ENCODE data around the gene RB1.

RB1 gene

DNA sequence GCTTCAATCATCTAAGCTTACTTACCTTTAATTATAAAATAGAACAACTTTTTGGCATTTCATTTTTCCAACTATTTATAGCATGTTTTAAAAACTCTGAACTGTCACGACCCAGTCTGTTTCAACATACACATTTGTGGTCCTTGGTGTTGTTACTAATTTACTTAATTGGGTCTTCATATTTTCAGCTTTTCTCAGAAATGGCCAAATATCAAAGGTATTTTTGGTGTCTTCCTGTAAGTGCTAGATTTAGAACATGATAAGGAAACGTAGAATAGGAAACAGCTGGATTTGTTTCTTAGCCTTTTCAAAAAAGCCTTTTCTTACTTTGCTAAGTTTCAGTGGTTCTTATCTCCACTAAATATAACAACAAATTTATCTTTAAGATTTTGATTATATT is 97.9 kb downstream of the RB1 start:
- TF ChIP-seq GATA3 (IDR thresholded peaks at IDR 0.05; ENCODE audit: low read depth, low read length) (no peak), GATA2 (IDR thresholded peaks at IDR 0.05; ENCODE audit: low read depth, low read length) (no peak)

DNA sequence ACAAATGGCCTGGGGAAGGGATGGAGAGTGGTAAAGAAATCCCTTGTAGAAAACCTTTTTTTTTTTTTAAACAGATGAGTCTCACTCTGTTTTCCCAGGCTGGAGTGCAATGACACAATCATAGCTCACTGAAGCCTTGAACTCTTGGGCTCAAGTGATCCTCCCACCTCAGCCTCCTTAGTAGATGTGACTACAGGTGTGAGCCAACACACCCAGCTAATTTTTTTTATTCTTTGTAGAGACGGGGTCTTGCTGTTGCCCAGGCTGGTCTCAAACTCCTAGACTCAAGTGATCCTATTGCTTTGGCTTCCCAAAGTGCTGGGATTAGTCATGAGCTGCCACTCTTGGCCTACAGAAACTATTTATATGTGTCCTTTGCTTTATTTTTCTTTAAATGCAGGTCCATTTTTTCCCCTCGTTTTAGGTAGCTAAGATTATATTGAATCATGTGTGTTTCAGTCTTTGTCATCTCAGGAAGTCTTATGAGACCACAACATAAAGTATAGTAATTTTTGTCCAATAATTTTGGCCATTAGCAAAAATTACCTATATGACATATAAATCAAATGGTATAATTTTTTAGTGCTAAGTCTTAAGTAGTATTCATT is 98.9 kb downstream of the RB1 start:
- TF ChIP-seq GATA2 (IDR thresholded peaks at IDR 0.05; ENCODE audit: low read depth, low read length) (no peak), GATA3 (IDR thresholded peaks at IDR 0.05; ENCODE audit: low read depth, low read length) (no peak)

DNA sequence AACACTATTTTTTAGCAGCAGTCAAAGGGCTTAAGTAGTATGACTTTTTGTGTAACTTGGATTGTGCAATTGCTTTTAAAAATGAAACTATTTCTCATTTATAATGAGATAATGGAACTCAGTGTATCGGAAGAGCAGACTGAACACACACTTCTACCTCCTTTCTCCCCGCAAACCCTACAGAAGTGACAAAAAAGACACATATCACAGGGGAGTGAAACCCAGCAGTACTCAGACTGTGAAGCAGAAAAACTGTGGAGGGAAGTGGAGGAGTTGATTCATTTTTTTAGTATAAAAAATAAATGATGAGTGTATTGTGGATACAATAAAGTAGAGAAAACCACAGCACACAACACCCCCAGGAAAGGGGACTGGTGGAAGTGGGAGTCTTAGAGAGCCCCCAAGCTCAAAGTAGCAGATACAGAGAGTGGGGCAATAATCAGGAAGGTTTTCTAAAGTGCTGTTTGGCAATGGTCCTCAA is 99.6 kb downstream of the RB1 start:
- TF ChIP-seq GATA2 (IDR thresholded peaks at IDR 0.05; ENCODE audit: low read depth, low read length): no peak
- TF ChIP-seq GATA3 (IDR thresholded peaks at IDR 0.05; ENCODE audit: low read depth, low read length): no peak

DNA sequence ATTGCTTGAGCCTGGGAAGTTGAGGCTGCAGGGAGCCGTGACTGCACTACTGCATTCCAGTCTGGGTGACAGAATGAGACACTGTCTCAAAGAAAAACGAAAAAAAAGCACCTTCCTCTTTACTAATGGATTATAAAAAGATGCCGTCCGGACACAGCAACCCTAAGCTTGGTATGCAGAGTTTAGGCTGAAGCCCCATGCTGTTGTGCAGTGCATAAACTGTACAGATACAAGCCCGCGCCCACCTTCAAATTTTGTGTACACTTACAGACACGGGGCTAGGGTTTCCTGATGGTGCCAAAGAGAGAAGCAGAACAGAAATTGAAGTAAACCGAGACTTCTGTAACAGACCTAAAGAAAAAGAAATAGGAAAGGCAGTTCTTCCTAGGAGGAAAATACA is 100.4 kb downstream of the RB1 start:
- TF ChIP-seq GATA3 (IDR thresholded peaks at IDR 0.05; ENCODE audit: low read depth, low read length) (no peak), GATA2 (IDR thresholded peaks at IDR 0.05; ENCODE audit: low read depth, low read length) (no peak)

DNA sequence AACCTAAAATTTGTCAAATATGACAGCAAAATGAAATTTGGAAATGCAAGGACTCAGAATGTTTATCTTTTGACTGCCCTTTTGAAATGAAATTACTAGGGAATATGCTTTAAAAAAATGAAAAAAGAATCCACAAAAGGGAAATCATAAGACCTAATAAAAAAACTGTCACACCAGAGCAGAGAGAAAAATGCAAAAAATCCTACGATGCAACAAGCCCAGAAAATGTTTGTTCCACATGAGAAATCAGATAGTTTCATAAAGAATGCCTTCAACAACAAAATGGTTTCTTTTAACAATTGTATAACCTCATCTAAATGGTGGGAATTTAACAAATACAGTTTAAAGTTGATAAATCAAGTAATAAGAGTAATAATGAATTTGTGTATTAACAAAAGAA is 101.4 kb downstream of the RB1 start:
- TF ChIP-seq GATA2 (IDR thresholded peaks at IDR 0.05; ENCODE audit: low read depth, low read length) (no peak), GATA3 (IDR thresholded peaks at IDR 0.05; ENCODE audit: low read depth, low read length) (no peak)

DNA sequence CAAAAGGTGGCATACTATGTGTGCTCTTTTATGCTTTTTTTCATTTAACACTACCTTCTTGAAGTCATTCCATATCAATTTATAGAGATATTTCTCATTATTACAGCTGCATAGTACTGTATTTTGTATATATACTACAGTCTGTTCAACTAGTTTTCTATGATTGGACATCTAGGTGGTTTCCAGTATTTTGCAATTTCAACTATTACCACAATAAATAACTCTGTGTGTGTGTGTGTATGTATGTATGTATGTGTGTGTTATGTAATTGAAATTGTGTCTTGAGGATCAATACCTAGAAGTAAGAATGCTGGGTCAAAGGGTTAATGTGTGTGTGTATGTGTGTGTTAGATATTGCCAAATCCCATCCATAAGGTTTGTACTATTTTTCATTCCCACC is 102.3 kb downstream of the RB1 start:
- TF ChIP-seq GATA3 (IDR thresholded peaks at IDR 0.05; ENCODE audit: low read depth, low read length) (no peak), GATA2 (IDR thresholded peaks at IDR 0.05; ENCODE audit: low read depth, low read length) (no peak)

DNA sequence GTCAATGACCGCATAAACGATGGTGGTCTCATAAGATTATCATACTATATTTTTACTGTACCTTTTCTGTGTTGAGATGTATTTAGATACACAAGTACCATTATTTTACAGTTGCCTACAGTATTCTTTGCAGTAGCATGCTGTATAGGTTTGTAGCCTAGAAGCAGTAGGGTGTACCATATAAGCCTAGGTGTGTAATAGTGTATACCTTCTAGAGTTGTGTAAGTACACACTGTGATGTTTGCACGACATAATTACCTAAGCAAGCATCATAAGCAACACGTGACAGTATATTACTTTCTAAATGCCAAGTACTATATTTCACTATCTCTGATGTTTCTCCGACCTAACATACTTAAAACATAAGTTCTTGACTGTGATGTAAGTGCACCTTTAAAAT is 106.6 kb downstream of the RB1 start:
- TF ChIP-seq GATA2 (IDR thresholded peaks at IDR 0.05; ENCODE audit: low read depth, low read length) (no peak), GATA3 (IDR thresholded peaks at IDR 0.05; ENCODE audit: low read depth, low read length) (no peak)

DNA sequence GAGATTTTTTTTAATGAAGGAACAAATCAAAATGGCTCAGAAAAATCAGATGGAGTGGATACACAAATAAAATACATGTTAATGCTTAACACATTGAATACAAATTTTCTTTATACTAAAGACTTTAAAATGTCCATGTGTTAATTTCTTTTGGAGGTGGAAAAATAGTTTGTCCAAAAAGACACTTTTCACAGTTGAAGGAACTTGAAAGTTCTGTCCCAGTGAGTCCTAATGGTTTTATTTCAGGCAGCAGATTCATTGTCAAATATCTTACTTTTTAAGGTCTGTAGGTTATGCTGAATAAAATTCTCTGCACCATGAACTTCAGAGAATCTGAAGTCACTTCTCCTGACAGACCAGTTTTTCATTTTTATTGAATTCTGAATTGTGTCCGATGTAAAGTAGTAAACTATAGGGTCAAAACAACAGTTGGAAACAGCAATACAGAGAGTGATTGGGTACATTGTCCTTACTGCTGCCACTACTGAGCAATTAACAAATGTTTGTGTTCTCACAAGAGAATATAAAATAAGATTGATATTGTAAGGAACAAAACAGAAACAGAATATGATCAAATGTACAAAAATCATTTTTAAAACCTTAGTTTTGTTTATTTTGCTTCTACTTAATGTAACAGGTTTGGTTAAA is 107.7 kb downstream of the RB1 start:
- TF ChIP-seq GATA2 (IDR thresholded peaks at IDR 0.05; ENCODE audit: low read depth, low read length): no peak
- TF ChIP-seq GATA3 (IDR thresholded peaks at IDR 0.05; ENCODE audit: low read depth, low read length): no peak

DNA sequence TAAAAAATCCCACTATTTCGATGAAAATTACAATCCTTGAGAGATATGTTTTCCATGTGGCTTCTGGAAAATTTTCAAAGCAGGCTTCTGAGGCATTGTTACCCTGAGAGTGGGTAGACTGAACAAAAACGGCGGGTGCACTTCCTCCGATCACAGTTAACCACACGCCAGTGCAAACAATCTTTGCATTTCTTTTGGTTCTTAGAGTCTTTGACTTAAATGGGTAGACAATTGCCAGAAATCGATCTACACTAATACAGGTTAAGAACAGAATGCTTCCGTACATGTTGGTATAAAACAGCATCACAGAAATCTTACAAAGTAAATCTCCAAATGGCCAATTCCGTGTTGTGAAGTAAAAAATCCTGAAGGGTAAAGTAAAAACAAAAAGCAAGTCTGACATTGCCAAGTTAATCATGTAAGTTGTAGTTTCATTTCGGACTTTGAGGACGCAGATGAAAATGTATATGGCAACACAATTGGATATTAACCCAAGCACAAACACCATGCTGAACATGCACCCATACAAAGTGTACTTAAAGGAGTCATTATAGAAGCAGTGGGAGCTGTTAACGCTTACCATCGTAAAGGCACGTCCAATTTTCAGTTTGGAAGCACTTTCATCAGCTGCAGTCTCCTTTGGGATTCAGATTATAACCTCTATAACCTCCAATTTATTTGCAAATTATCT is 108.4 kb downstream of the RB1 start:
- TF ChIP-seq GATA3 (IDR thresholded peaks at IDR 0.05; ENCODE audit: low read depth, low read length) (no peak), GATA2 (IDR thresholded peaks at IDR 0.05; ENCODE audit: low read depth, low read length) (no peak)

DNA sequence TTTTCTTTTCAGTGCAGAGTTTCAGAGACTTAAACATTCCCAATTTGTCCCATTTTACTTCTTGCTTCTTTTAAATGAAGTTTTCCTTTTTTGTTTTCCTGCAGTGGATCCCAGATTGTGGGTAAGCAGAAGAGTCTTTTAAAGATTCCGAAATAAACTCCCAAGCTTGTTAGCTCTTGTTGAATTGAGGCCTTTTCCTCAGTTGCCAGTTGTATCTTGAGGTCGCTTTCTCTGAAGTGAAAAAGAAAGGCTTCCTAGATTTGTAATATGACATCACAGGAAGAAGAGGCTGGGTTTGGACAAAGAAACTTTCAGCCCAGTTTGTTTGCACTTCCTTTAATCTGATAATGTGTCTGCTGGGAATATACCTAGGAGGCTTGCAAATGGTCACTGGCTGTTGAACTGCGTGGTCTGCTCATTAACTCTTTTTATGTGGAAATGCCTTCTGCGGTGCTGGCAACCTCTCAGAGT is 109.4 kb downstream of the RB1 start, which contains the start of gene LPAR6:
TSS of gene LPAR6 (minus strand) at position 233 of the 471 bp plus-strand sequence. CDS start 690 bp downstream, outside the sequence.
- TF ChIP-seq GATA3 (IDR thresholded peaks at IDR 0.05; ENCODE audit: low read depth, low read length) (no peak), GATA2 (IDR thresholded peaks at IDR 0.05; ENCODE audit: low read depth, low read length) (no peak)

DNA sequence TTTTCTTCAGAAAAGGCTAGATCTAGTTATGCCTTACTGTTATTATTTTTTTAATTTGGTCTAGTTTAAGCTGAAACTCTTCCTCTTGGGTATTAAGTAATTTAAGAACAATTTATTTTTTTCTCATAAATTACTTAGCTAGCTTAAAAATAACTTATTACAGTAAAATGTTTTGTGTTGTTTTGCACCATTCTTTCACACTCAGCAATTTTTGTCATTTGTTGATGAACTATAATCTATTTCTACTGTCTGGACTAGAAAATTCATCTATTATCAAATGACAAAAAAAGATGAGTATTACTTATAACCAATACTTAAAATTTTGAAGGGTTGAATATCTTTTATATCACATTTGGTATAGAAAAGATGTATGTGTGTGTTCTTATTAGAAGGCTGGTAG is 111.0 kb downstream of the RB1 start:
- TF ChIP-seq GATA3 (IDR thresholded peaks at IDR 0.05; ENCODE audit: low read depth, low read length): no peak
- no peak for TF ChIP-seq GATA2 (IDR thresholded peaks at IDR 0.05; ENCODE audit: low read depth, low read length)

DNA sequence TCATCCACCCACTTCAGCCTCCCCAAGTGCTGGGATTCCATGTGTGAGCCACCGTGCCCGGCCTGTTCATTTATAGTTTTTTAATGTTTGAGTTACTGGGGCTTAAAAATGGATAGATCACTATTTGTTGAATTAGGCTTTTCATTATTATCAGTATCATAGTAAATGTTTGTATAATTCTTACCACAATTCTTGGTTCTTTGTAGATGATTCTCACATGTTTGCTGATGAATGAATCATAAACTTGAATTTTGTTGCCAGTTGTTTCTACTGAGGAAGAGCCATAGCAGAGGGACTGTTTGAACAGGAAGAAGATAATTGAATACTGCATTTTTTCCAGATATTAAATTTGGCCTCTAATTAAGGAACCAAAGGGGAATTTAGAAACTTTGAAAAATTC is 112.0 kb downstream of the RB1 start:
- TF ChIP-seq GATA2 (IDR thresholded peaks at IDR 0.05; ENCODE audit: low read depth, low read length): no peak
- TF ChIP-seq GATA3 (IDR thresholded peaks at IDR 0.05; ENCODE audit: low read depth, low read length): no peak

DNA sequence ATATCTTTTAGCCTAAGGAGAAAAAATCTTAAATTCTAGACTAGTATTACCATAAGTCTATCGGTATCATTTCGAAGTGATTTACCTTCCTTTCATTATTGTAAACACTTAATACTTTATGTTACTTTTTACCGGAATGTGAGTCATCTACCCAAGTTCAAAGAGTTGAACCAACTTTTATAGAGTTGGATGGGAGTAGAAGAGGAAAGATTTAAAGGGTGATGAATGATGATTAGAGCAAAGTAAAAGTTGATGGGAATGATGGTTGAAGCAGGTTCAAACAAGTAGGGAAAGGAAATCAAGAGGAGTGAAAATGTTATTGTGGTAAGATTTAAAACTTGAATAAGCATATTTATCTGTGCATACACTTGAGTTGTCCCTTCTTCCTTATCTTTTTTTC is 120.7 kb downstream of the RB1 start:
- TF ChIP-seq GATA2 (IDR thresholded peaks at IDR 0.05; ENCODE audit: low read depth, low read length) (no peak), GATA3 (IDR thresholded peaks at IDR 0.05; ENCODE audit: low read depth, low read length) (no peak)

DNA sequence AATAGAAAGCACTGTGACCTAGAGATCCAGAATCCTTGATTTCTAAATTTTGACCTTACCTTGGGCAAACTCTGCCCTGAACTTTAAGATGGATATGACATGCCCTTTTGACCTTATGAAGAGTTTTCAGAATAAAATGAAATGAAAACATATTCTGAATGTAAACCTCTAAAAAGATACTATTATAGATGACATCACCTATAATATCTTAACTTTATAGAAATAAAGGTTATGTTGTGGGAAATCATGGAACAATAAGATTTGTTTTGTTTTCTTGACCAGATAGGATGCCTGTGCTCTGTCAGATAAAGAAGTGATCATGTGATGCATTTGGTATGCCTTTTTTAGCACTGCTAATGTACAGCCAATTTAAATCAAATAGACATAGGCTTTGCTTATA is 122.5 kb downstream of the RB1 start:
- TF ChIP-seq GATA3 (IDR thresholded peaks at IDR 0.05; ENCODE audit: low read depth, low read length) (no peak), GATA2 (IDR thresholded peaks at IDR 0.05; ENCODE audit: low read depth, low read length) (no peak)

DNA sequence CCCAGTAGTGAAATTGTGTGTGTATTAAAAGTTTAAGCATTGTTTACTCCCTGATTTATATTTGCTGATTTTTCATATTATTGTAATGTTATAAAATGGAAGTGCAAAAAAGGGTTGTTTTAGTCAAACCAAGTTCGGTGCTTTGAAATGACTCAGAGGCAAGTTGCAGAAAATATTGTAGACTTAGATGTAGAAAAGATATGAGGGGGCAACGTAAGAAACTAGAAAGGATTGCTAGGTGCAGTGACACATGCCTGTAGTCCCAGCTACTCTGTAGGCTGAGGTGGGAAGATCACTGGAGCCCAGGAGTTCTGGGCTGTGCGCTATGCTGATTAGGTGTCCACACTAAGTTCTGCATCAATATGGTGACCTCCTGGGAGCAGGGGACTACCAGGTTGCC is 125.5 kb downstream of the RB1 start:
- TF ChIP-seq GATA2 (IDR thresholded peaks at IDR 0.05; ENCODE audit: low read depth, low read length) (no peak), GATA3 (IDR thresholded peaks at IDR 0.05; ENCODE audit: low read depth, low read length) (no peak)
